Measurements from ENCODE around the gene ARHGAP33.
A peak's percentile ranks its signal among the peaks of the same experiment; 100 is the strongest.
"Not testable (repeated sequence)": the region's sequence is repeated elsewhere in the genome, so short reads cannot be mapped to it uniquely, and the experiment has no call there.

Gene ARHGAP33

GRCh38 chr19:35754370-35755130 is 20.8 kb upstream of the ARHGAP33 start:
- no peak for DNase-seq (ENCODE audit: low read depth in 4 of 4, low spot score in 1 of 4)

GRCh38 chr19:35755131-35755549 is 20.2 kb upstream of the ARHGAP33 start:
- DNase-seq (ENCODE audit: low read depth in 4 of 4, low spot score in 1 of 4), result no peak

DNA sequence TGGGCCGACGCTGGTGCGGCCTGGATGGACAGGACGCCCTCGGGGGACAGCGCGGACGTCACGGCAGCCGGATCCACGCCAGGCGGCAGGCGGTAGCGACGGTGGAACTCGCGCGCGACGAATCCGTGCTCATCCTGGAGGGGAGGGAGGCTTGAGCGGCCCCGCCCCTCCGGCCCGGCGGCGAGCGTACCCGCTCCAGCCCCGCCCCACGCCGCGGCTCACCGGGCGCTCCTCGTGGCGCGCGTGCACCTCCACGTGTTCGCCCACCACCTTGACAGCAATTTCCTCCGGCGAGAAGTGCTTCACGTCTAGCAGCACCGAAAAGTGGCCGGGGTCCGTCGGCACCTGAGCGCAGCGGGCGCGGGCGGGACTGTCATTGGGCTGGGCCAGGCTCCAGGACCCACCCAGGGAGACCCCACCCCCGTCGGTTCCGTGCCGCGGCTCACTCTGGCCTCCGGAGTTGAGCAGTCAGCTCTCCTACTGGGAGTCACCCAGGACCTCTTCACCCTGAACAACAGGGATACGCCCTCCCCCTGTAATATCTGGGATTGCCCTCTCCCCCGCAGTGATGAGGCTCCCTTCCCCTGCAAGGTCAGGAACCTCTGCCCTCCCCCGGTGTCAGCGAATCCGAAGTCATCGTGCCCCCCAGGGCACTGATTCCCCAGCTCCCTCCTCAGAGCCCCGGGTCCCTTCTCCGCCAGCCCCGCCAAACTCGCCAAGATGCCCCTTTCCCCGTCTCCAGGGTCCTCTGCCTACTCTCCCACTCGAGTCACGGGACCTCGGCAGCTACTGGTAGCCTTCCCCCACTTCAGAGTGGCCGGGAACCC is 19.6 kb upstream of the ARHGAP33 start:
- peak in 1 of 4 experiments; percentile 38 for DNase-seq (ENCODE audit: low read depth in 4 of 4, low spot score in 1 of 4)

- no peak for DNase-seq (ENCODE audit: low read depth in 4 of 4, low spot score in 1 of 4)
Observed at GRCh38 chr19:35756377-35757230, 18.8 kb upstream of the ARHGAP33 start, which contains the start of gene HSPB6. HSPB6 (minus strand) TSS chr19:35757029; CDS start chr19:35757008, 21 bp downstream.

GRCh38 chr19:35757231-35757748 is 18.1 kb upstream of the ARHGAP33 start:
- DNase-seq (ENCODE audit: low read depth in 4 of 4, low spot score in 1 of 4), result no peak

GRCh38 chr19:35757749-35758608 is 17.4 kb upstream of the ARHGAP33 start, which contains the start of gene PROSER3:
PROSER3 (plus strand) TSS chr19:35758176; CDS start chr19:35758216, 40 bp downstream.
- peak; percentile 89 to 98 (median 96) for DNase-seq (ENCODE audit: low read depth in 4 of 4, low spot score in 1 of 4)

- DNase-seq (ENCODE audit: low read depth in 4 of 4, low spot score in 1 of 4), result no peak
Observed at GRCh38 chr19:35759697-35760096, 15.7 kb upstream of the ARHGAP33 start.

- no peak for DNase-seq (ENCODE audit: low read depth in 4 of 4, low spot score in 1 of 4)
Observed at GRCh38 chr19:35760711-35761349, 14.5 kb upstream of the ARHGAP33 start.

- DNase-seq (ENCODE audit: low read depth in 4 of 4, low spot score in 1 of 4), result no peak
Observed at GRCh38 chr19:35764432-35765315, 10.7 kb upstream of the ARHGAP33 start.

DNA sequence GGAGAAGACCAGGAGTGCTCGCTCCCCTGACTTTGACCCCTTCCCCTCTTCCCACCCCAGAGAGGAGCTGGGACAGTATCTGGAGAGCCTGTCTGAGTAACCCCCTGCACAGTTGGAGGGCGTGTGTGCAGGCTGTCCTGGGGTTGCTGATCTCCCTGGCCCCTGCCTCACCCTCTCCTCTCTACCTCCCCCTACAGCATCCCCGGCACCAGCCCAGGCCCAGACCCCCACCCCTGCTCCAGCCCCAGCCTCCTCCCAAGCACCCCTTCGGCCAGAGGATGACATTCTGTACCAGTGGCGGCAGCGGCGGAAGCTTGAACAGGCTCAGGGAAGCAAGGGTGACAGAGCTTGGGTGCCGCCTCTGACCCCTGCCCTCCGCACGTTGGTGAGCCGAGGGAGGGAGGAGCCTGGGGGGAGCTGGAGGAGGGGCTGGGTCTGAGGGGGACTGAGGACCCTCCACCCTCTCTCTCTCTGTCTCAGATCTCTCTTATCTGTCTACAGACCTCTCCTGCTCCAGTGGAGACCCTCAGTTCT is 8.7 kb upstream of the ARHGAP33 start:
- no peak for DNase-seq (ENCODE audit: low read depth in 4 of 4, low spot score in 1 of 4)

DNA sequence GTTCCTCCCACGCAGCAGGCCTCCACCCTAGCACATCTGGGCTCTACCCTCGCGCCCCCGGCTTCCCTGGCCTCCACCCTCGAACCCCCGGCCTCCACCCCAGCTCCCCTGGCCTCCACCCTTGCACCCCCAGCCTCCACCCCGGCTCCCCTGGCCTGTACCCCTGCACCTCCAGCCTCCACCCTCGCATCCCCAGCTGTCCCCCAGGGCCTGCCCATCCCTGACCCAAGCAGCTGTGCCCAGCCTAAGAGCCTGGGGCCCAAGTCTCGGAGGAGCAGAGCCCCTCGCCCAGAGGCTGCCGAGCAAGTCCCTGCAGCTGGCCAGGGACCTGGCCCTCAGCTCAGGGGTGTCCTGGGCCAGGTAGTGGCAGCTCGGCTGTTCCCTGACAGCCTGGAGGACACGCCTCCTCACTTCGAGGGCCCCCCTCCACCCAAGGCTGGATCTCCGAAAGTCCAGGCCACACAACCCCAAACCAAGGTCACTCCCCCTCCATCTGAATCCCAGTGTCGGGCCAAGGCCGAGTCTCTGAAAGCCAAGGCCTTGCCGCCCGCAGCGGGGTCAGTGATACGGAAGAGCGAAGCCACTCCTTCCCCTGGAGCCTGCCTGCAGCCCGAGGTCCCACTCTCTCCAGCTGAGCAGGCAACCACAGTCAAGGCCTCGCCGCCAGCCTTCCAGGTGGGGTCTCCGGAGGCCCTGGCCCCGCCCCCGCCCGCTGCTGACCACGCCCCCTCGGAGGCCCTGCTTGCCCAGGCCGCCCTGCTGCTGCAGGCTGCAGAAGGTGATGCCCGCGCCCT is 7.9 kb upstream of the ARHGAP33 start:
- no peak for DNase-seq (ENCODE audit: low read depth in 4 of 4, low spot score in 1 of 4)

DNA sequence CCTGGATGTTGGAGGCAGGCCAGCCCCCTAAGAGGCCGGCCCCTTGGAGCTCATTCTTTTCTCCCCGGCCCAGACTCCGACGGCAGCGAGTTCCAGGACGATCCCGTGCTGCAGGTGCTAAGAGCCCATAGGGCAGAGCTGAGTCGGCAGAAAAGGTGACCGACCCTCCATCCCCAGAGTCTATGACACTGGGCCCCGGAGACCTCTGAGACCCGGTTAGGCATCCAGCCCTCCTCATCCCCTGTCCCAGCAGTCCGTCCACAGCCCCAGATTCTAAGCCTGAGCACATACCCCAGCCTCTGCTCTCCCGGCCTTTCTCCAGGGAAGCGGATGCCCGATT is 7.3 kb upstream of the ARHGAP33 start:
- DNase-seq (ENCODE audit: low read depth in 4 of 4, low spot score in 1 of 4), result no peak

GRCh38 chr19:35772362-35772761 is 3.0 kb upstream of the ARHGAP33 start:
- DNase-seq (ENCODE audit: low read depth in 4 of 4, low spot score in 1 of 4), result not testable (repeated sequence)

DNA sequence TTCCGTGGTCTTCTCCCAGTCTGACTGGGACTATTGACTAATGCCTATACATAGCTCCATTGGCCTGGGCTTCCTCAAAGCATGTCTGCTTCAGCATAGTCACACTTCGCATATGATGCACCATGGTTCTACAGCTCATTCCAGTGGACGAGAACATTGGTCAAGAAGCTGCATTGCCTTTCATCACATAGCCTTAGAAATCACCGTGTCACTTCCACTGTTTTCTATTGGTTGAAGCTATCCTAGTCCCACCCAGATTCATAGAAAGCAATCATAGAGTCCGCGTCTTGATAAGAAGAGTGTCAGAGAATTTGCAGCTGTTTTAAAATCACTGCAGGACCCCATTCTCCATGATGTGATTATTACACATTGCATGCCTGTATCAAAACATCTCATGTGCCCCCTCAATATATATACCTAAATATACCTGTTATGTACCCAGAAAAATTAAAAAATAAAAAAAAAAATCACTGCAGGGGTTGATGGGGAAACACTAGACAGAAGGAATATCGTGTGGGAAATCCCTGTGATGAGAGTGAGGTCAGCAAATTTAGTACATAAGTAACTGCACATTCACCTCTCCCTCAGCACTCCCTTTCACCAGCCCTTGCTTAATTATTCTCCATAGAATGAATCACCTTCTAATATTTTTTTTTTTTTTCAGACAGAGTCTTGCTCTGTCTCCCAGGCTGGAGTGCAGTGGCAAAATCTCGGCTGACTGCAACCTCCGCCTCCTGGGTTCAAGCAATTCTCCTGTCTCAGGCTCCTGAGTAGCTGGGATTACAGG is 2.2 kb upstream of the ARHGAP33 start:
- no peak for DNase-seq (ENCODE audit: low read depth in 4 of 4, low spot score in 1 of 4)

- no peak for DNase-seq (ENCODE audit: low read depth in 4 of 4, low spot score in 1 of 4)
Observed at GRCh38 chr19:35774274-35775045, 904 bp upstream of the ARHGAP33 start.

DNA sequence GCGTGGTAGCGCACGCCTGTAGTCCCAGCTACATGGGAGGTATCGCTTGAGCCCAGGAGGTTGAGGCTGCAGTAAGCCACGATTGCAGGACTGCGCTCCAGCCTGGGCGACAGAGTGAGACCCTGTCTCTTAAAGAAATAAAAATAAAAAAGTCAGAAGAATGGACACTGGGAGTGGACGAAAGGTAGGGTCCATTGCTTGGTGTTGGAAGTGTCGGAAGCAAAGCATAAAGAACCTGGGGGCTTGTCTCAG is 392 bp upstream of the ARHGAP33 start:
- no peak for DNase-seq (ENCODE audit: low read depth in 4 of 4, low spot score in 1 of 4)
